Mucosa of rectum (tissue), 2 donors: Measurements from ENCODE around the gene ACAD10.
"Not testable (repeated sequence)": the region's sequence is repeated elsewhere in the genome, so short reads cannot be mapped to it uniquely, and the experiment has no call there.

ENCODE experiments used
- H3K27ac ChIP-seq, 2 donors: one replicate each; pipeline ENCODE4 v1.7.0; 2013; ENCODE audit warnings: inconsistent platforms in 2 of 2, low read depth in 2 of 2, low read length in 2 of 2
- H3K27me3 ChIP-seq, 2 donors: one replicate each; pipeline ENCODE4 v1.7.0; 2013; ENCODE audit warnings: low read length in 2 of 2; ENCODE audit not compliant: control insufficient read depth in 2 of 2, insufficient read depth in 2 of 2
- H3K36me3 ChIP-seq, 2 donors: one replicate each; pipeline ENCODE4 v1.7.0; 2013; ENCODE audit warnings: low read length in 2 of 2; ENCODE audit not compliant: control insufficient read depth in 2 of 2, insufficient read depth in 2 of 2
- H3K4me1 ChIP-seq, 2 donors: one replicate each; pipeline ENCODE4 v1.7.0; 2013; ENCODE audit warnings: low read length in 2 of 2, mild to moderate bottlenecking in 1 of 2; ENCODE audit not compliant: control insufficient read depth in 2 of 2, insufficient read depth in 2 of 2
- H3K4me3 ChIP-seq, 2 donors: one replicate each; pipeline ENCODE4 v1.7.0; 2013; ENCODE audit warnings: low read length in 2 of 2
- H3K9ac ChIP-seq, 2 donors: one replicate each; pipeline ENCODE4 v1.7.0; 2013; ENCODE audit warnings: low read length in 2 of 2, low read depth in 1 of 2, mild to moderate bottlenecking in 1 of 2
- H3K9me3 ChIP-seq, 2 donors: one replicate each; pipeline ENCODE4 v1.7.0; 2013; ENCODE audit warnings: low read length in 2 of 2; ENCODE audit not compliant: control insufficient read depth in 2 of 2
- donor health status: healthy.
- donor health status: Normal muscosa, but diverticular disease.

ACAD10 gene

DNA sequence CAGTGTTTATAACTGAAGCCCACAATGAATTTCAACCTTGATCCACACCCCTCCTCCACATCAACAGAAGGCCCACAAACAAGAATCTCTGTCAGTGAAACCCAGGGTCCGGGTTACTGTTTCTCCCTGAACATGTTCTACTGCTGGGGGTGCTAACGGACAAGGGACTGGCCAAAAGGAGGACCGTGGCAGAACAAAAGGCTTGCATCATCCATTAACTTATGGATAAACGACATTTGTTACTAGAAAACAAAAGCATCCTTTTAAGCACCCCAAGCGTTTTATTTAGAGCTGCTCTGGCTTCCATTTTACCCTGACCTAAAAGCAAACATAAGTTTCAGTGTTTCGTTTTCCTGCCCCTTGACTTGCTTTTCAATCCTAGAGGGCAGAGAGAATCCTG is 32.3 kb upstream of the ACAD10 start:
- Histone ChIP-seq H3K4me3 (no peak overlapping the region), H3K9ac (no peak overlapping the region), H3K4me1 (no peaks in the 10 kb centered on the region), H3K9me3 (no peaks in the 10 kb centered on the region), H3K27me3 (no peaks in the 10 kb centered on the region), H3K36me3 (peaks cover 47 to 61% of the 10 kb centered on the region in 2 donors), H3K27ac (no peak overlapping the region)

DNA sequence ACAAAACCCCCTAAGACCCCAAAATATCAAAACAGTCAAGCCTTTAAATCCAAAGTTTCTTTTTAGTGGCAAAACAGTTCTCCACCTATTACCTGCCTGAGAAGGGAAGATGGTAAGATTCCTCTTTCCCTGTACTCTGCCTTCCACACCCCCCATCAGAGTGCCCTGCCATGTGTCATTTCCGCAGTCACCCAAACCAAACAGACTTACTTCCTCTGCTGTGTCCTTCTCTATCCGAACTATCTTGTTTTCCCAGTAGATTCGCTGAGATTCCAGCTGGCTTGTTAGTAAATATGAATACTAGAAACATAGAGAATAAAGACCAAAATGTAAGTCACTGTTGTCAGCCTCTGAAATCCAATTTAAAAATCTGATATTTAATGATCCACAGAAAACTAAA is 30.5 kb upstream of the ACAD10 start:
- Histone ChIP-seq H3K27ac (no peak overlapping the region), H3K9me3 (no peaks in the 10 kb centered on the region), H3K27me3 (no peaks in the 10 kb centered on the region), H3K36me3 (peaks cover 52 to 64% of the 10 kb centered on the region in 2 donors), H3K4me3 (no peak overlapping the region), H3K9ac (no peak overlapping the region), H3K4me1 (no peaks in the 10 kb centered on the region)

DNA sequence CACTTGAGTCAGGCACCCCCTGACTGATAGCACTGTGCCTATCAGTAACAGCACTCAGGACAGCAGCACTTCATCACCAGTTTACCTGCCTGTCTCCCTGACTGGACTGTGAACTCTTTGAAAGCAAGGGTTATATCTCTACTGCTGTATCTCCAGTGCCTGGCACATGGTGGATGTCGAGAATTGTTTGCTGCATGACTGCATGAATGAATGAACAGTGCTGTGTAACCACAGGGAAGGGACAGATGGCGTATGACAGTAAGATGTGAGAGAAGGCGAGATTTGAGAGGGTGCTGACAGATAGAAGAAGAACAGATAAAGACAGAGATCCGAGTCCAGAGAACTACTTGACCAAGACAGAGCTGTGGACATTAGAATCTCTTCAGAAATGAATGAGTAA is 29.8 kb upstream of the ACAD10 start:
- H3K27me3 ChIP-seq, result no peaks in the 10 kb centered on the region
- H3K9ac ChIP-seq, result no peak overlapping the region
- no peak overlapping the region for H3K27ac ChIP-seq
- H3K9me3 ChIP-seq, result no peaks in the 10 kb centered on the region
- H3K4me1 ChIP-seq, result no peaks in the 10 kb centered on the region
- H3K36me3 ChIP-seq, result peaks cover 49 to 66% of the 10 kb centered on the region in 2 donors
- no peak overlapping the region for H3K4me3 ChIP-seq

DNA sequence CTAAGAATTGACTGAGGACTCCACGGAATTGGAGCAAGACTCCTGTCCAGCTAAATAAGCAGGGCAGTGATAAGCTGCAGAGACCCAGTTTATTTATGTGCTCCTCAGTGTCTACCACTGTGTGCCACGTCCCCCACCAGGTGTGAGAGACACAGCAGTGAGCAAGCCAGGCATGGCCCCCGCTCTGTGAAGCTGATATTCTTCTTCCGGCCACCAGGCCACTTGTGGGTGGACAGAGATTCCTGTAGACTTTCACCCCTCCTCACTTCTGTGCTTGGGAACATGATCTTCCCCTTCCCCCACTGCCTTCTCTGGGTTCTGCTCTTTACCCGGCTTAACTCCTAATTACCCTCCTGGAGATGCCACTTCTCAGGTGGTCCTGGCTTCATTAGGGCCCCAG is 21.4 kb upstream of the ACAD10 start:
- Histone ChIP-seq H3K36me3 (peaks cover 44 to 59% of the 10 kb centered on the region in 2 donors), H3K9ac (no peak overlapping the region), H3K4me3 (no peak overlapping the region), H3K27me3 (no peaks in the 10 kb centered on the region), H3K9me3 (no peaks in the 10 kb centered on the region), H3K27ac (no peak overlapping the region), H3K4me1 (no peaks in the 10 kb centered on the region)

DNA sequence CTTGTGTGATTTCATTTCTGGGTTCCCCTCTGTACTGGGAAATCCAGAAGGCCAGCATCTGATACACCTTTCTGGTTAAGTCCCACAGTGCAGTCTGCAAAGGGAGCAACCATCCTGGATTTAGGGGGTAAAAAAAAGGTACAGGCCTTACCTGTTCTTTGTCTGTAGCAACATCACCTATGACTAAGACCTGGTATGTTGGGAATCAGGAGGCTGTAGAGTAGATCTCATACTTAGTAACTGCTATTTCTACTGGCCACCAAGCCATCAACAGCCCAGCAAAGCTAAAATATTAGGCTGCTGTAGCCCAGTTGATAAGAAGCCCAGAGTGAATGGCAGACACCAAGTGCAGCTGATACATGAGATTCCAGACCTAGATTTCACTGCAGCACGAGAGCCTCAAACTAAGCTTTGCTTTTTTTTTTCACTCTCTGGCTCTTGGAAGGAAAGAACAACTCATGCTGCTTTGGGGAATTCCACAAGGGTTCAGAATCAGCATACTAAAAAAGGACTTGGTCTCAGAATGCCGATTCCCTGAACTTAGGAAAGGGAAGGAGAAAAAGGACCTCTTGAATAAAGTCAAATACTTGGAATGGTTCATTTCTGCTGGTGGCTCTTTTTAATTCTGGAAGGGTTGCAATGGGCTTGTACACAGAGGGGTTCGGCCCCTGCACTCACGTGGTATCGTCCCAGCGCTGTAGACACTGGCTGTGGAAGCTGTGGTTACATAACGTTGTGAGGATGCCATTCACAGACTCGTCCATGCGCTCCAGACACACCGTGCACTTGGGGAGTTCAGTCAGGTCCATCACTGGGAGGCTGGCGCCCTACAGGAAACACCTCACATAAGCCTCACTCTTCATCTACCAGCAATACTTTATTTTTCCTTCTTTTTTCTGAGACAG is 20.6 kb upstream of the ACAD10 start:
- peaks cover 47 to 59% of the 10 kb centered on the region in 2 donors for H3K36me3 ChIP-seq
- peak overlapping the region in 1 of 2 donors; percentile 32 for H3K9ac ChIP-seq
- H3K27ac ChIP-seq, result no peak overlapping the region
- H3K4me3 ChIP-seq, result no peak overlapping the region
- H3K27me3 ChIP-seq, result no peaks in the 10 kb centered on the region
- no peaks in the 10 kb centered on the region for H3K9me3 ChIP-seq
- H3K4me1 ChIP-seq, result no peaks in the 10 kb centered on the region

DNA sequence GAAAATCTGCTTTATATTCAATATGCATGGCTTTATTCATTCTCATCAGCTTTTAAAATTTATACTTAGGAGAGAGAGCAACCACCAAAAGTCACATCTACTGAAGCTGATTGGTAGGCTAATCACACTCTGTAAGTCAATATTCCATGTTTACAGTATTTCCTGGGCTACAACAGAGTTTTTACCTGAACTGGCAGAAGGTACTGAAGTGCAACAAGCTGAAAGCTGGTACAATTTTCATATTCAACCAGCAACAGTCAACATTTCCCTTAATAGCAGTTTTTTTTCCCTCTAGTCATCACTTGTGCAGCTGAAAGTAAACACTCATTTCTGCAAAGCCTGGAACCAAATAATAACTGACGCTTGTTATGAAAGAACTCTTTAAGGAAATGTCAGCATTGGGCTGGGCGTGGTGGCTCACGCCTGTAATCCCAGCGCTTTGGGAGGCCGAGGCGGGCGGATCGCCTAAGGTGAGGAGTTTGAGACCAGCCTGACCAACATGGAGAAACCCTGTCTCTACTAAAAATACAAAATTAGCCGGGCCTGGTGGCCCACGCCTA is 13.0 kb upstream of the ACAD10 start:
- Histone ChIP-seq H3K36me3 (peaks cover 46 to 71% of the 10 kb centered on the region in 2 donors), H3K4me1 (no peaks in the 10 kb centered on the region), H3K9ac (no peak overlapping the region), H3K27me3 (no peaks in the 10 kb centered on the region), H3K9me3 (no peaks in the 10 kb centered on the region), H3K4me3 (no peak overlapping the region), H3K27ac (no peak overlapping the region)

DNA sequence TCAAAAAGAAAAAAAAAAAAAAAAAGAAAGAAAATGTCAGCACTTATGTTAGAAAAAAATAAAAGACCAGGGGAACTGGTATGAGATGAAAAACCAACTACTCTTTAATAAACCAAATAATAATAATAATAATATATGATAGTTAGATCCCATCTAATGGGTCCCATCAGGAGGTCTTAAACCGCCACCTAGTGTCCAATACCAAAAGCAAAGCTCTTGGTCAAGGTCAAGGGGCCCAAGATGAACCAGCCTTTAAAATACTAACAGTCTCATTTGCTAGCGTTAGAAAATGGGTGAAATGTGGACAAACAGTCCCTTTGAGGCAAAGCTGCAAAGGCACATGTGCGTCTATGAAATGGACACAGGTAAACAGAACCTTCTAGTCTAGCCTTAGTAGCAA is 12.3 kb upstream of the ACAD10 start:
- no peaks in the 10 kb centered on the region for H3K9me3 ChIP-seq
- no peaks in the 10 kb centered on the region for H3K27me3 ChIP-seq
- no peak overlapping the region for H3K27ac ChIP-seq
- H3K9ac ChIP-seq, result no peak overlapping the region
- peaks cover 46 to 71% of the 10 kb centered on the region in 2 donors for H3K36me3 ChIP-seq
- H3K4me3 ChIP-seq, result no peak overlapping the region
- H3K4me1 ChIP-seq, result no peaks in the 10 kb centered on the region

DNA sequence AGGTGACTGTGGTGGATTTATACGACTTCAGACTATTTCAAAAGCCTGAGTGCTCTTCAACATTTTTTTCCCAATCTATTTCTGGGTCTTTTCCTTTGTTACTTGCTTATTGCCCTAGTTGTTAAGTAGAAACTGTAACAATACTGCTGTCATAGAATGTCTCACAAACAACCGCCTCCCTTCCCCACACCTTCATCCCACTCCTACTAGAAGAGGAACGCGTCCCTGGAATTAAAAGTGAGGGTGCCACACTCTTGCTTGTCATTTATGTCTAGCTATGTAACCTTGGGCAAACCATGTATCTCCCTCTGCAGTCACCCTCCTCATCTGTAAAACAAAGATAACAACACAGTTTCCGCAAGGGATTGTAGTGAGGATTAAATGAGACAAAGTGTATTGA is 8.7 kb upstream of the ACAD10 start:
- H3K4me1 ChIP-seq, result no peaks in the 10 kb centered on the region
- peaks cover 58 to 77% of the 10 kb centered on the region in 2 donors for H3K36me3 ChIP-seq
- no peaks in the 10 kb centered on the region for H3K27me3 ChIP-seq
- no peak overlapping the region for H3K27ac ChIP-seq
- H3K9me3 ChIP-seq, result no peaks in the 10 kb centered on the region
- no peak overlapping the region for H3K4me3 ChIP-seq
- H3K9ac ChIP-seq, result no peak overlapping the region

DNA sequence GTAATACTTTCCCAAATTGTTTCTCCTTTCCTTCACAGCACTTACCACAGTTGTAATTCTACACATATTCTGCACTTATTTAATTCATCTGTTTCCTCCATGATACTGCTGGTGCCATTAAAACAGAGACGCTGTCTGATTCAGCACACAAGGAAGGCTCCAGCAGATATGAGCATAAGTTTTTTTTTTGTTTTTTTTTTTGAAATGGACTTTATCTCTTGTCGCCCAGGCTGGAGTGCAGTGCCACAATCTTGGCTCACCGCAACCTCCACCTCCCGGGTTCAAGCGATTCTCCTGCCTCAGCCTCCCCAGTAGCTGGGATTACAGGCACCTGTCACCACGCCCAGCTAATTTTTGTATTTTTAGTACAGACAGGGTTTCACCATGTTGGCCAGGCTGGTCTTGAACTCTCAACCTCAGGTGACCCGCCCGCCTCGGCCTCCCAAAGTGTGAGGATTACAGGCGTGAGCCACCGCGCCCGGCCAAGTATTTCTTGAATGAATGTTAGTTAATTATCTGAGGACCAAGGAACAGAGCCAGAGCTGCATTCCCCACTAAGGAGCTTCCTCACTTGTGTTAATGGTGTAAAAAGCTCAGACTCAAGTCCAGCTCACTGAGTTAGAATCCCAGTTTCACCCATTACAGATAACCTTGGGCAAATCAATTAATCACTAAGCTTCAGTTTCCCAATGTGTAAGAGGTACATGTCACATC is 1.2 kb upstream of the ACAD10 start:
- H3K4me3 ChIP-seq, result peak overlapping the region; percentile 100
- not testable (repeated sequence) for H3K27me3 ChIP-seq, H3K9me3 ChIP-seq
- H3K9ac ChIP-seq, result peak overlapping the region; percentile 86 to 92
- peaks cover 27 to 30% of the 10 kb centered on the region in 2 donors for H3K36me3 ChIP-seq
- H3K4me1 ChIP-seq, result peaks cover 14 to 18% of the 10 kb centered on the region in 2 donors
- peak overlapping the region in 1 of 2 donors; percentile 94 for H3K27ac ChIP-seq

DNA sequence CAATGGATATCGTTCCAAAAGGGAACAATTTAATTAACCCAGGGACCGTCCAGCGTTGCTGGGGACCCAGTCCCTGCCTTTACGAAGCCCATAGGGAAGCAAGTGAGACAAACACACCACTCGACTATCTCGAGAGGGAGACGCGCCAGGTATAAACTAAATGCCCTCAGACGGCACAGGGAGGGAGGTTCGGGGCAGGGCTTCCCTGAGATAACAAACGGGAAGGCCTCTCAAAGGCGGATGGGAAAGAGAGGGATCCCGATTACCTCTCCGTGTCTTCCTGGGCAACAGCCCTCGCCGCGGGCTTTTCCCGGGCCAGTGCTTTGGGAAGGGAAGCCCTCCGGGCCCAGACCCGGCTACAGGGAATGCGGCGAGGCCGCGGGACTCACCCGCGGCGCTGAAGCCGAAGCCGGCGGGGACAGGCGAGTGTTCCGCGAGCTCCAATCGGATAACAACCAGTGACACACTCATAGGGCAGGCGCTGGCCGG is 487 bp upstream of the ACAD10 start:
- no peaks in the 10 kb centered on the region for H3K9me3 ChIP-seq
- peak overlapping the region; percentile 86 to 92 for H3K9ac ChIP-seq
- H3K27ac ChIP-seq, result peak overlapping the region; percentile 94 to 97
- peaks cover 14 to 18% of the 10 kb centered on the region in 2 donors for H3K4me1 ChIP-seq
- peaks cover 24 to 27% of the 10 kb centered on the region in 2 donors for H3K36me3 ChIP-seq
- peak overlapping the region; percentile 100 for H3K4me3 ChIP-seq
- no peaks in the 10 kb centered on the region for H3K27me3 ChIP-seq
